Measurements from ENCODE around the gene RBM17.

DNA sequence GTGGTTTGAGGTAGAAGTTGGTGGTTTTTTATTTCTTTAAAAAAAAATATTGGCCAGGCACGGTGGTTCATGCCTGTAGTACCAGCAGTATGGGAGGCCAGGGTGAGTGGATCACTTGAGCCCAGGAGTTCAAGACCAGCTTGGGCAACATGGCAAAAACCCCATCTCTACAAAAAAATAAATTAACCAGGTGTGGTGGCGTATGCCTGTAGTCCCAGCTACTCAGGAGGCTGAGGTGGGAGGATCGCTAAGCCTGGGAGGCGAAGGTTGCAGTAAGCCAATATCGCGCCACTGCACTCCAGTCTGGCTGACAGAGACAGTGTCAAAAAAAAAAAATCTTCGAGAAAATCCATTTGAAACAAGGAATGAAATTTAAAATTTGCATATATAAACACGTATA lies 27.8 kb upstream of the RBM17 start:
- TF ChIP-seq EZH2 (IDR thresholded peaks at IDR 0.05) (no peak), POLR2AphosphoS5 (IDR thresholded peaks at IDR 0.05; ENCODE audit: borderline replicate concordance, low read depth, low read length) (no peak), FOXP2 (optimal IDR thresholded peaks at IDR 0.05; ENCODE audit: control extremely low read depth, extremely low read length, insufficient read depth) (no peak)

Measured in SK-N-MC (cell line).